Measurements from ENCODE around the gene LRSAM1.

Gene LRSAM1

DNA sequence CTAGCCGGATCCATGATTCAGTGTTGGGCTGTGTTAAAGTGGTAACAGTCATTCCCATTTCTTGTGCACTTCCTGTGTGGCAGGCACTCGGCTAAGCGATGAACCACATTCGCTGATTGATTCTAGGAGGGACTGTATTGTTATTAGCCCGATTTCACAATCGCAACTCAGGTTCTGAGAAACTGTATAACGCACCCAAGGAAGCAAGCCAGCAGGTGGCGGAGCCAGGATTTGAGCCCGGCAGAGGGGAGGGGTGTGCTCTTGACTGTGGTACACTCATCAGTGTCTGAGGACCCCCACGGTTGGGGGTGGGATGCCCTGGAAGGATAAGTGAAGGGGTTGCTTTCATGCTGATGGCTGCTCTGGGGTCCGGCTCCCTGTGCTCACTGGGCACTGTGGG lies 34.7 kb downstream of the LRSAM1 start:
- Histone ChIP-seq H3K4me3 (ENCODE audit: insufficient read depth, low read depth, low read length) (no peak overlapping the region), H3K9me3 (ENCODE audit: control insufficient read depth, low read length) (no peaks in the 10 kb centered on the region), H3K27ac (ENCODE audit: insufficient read depth, low read depth, low read length, poor library complexity, severe bottlenecking) (no peak overlapping the region), H3K4me1 (ENCODE audit: control insufficient read depth, insufficient read depth, low read length) (no peaks in the 10 kb centered on the region), H3K27me3 (ENCODE audit: control insufficient read depth, insufficient read depth, low read length, poor library complexity, severe bottlenecking) (no peaks in the 10 kb centered on the region), H3K36me3 (ENCODE audit: control insufficient read depth, insufficient read depth, low read length) (no peaks in the 10 kb centered on the region)
- WGBS, 2 experiments, result 91% methylated on average over 11 of the region's 11 CpGs

- H3K36me3 ChIP-seq (ENCODE audit: control insufficient read depth, insufficient read depth, low read length), result no peaks in the 10 kb centered on the region
- no peaks in the 10 kb centered on the region for H3K4me1 ChIP-seq (ENCODE audit: control insufficient read depth, insufficient read depth, low read length)
- no peak overlapping the region for H3K27ac ChIP-seq (ENCODE audit: insufficient read depth, low read depth, low read length, poor library complexity, severe bottlenecking)
- 87 to 89% methylated on average over 7 to 8 of the region's 8 CpGs for WGBS, 2 experiments
- H3K9me3 ChIP-seq (ENCODE audit: control insufficient read depth, low read length), result no peaks in the 10 kb centered on the region
- no peaks in the 10 kb centered on the region for H3K27me3 ChIP-seq (ENCODE audit: control insufficient read depth, insufficient read depth, low read length, poor library complexity, severe bottlenecking)
- no peak overlapping the region for H3K4me3 ChIP-seq (ENCODE audit: insufficient read depth, low read depth, low read length)
Measured at GRCh38 chr9:127488946-127489345, 37.6 kb downstream of the LRSAM1 start.

- Histone ChIP-seq H3K4me3 (ENCODE audit: insufficient read depth, low read depth, low read length) (no peak overlapping the region), H3K9me3 (ENCODE audit: control insufficient read depth, low read length) (no peaks in the 10 kb centered on the region), H3K36me3 (ENCODE audit: control insufficient read depth, insufficient read depth, low read length) (no peaks in the 10 kb centered on the region), H3K4me1 (ENCODE audit: control insufficient read depth, insufficient read depth, low read length) (no peaks in the 10 kb centered on the region), H3K27ac (ENCODE audit: insufficient read depth, low read depth, low read length, poor library complexity, severe bottlenecking) (no peak overlapping the region), H3K27me3 (ENCODE audit: control insufficient read depth, insufficient read depth, low read length, poor library complexity, severe bottlenecking) (no peaks in the 10 kb centered on the region)
- 54 to 57% methylated on average over 22 of the region's 22 CpGs for WGBS, 2 experiments
Measured at GRCh38 chr9:127489471-127490115, 38.3 kb downstream of the LRSAM1 start.

DNA sequence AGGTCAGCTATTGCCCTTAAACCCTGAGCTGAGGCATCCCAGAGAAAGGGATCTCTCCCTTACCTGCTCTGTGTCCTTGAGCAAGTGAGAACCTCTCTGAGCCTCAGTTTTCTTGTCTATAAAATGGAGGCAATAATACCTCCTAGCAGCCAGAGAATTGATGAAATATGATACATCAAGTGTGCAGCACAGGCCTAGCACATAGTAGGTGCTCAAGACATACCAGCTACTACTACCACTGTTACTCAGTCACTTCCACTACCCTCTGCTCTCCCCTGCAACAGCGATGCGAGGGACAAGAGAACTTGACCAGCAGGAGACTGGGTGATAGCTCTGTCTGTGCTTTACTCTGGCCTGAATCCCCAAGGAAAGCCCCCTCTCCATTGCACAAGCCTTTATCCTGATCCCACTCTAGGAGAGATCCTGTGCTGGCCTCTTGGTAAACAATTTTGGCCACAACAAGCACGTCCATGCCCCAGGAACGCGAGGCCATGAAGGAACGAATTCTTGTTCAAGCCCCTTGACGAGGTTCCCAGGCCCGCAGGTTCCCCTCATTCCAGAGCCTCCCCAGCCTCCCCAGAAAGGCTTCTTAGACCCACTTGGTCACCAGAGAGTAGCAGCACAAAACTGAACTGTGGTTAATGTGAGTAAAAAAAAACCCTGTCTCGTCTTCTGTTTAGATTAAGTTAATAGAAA lies 39.4 kb downstream of the LRSAM1 start:
- Histone ChIP-seq H3K4me3 (ENCODE audit: insufficient read depth, low read depth, low read length) (no peak overlapping the region), H3K27me3 (ENCODE audit: control insufficient read depth, insufficient read depth, low read length, poor library complexity, severe bottlenecking) (no peaks in the 10 kb centered on the region), H3K4me1 (ENCODE audit: control insufficient read depth, insufficient read depth, low read length) (no peaks in the 10 kb centered on the region), H3K9me3 (ENCODE audit: control insufficient read depth, low read length) (no peaks in the 10 kb centered on the region), H3K27ac (ENCODE audit: insufficient read depth, low read depth, low read length, poor library complexity, severe bottlenecking) (no peak overlapping the region), H3K36me3 (ENCODE audit: control insufficient read depth, insufficient read depth, low read length) (no peaks in the 10 kb centered on the region)
- WGBS, 2 experiments, result 95% methylated on average over 9 of the region's 9 CpGs

DNA sequence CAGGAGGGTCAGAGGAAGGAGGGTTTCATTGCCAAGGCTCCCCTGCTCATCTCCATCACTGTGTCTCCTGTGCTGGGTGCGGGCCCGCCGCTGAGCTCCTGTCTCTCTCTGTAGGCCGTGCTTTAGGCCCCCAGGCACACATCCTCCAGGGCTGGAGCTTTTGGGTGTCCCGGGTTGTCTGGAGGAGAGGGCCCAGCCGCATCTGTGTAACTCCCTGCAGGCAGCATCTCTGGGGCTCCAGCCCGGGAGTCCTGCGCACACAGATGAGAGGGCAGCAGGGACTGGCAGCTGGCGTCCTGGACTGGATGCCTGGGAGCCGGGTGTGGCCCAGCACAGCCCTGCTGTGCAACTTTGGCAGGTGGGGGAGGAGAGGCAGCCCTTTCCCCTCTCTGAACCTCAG lies 40.2 kb downstream of the LRSAM1 start:
- Histone ChIP-seq H3K4me3 (ENCODE audit: insufficient read depth, low read depth, low read length) (no peak overlapping the region), H3K4me1 (ENCODE audit: control insufficient read depth, insufficient read depth, low read length) (no peaks in the 10 kb centered on the region), H3K36me3 (ENCODE audit: control insufficient read depth, insufficient read depth, low read length) (no peaks in the 10 kb centered on the region), H3K27ac (ENCODE audit: insufficient read depth, low read depth, low read length, poor library complexity, severe bottlenecking) (no peak overlapping the region), H3K27me3 (ENCODE audit: control insufficient read depth, insufficient read depth, low read length, poor library complexity, severe bottlenecking) (no peaks in the 10 kb centered on the region), H3K9me3 (ENCODE audit: control insufficient read depth, low read length) (no peaks in the 10 kb centered on the region)
- 93 to 95% methylated on average over 10 of the region's 10 CpGs for WGBS, 2 experiments

DNA sequence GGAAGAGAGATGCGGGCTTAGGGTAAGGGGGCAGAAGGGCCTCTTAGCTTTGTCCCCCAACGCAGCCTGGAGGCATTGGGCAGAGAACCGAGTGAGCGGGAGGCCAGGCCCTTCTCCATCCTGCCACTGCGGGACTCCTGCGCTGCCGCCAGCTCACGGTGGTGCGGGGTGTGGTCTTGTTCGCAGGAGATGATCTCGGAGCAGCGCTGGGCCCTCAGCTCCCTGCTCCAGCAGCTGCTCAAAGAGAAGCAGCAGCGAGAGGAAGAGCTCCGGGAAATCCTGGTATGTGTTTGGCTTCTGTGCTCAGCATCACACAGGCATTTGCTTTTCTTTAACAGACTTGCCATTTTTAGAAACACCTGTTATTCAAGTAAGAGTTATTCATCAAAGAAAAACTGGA lies 41.3 kb downstream of the LRSAM1 start:
- H3K9me3 ChIP-seq (ENCODE audit: control insufficient read depth, low read length), result no peaks in the 10 kb centered on the region
- H3K4me1 ChIP-seq (ENCODE audit: control insufficient read depth, insufficient read depth, low read length), result no peaks in the 10 kb centered on the region
- H3K27ac ChIP-seq (ENCODE audit: insufficient read depth, low read depth, low read length, poor library complexity, severe bottlenecking), result no peak overlapping the region
- no peak overlapping the region for H3K4me3 ChIP-seq (ENCODE audit: insufficient read depth, low read depth, low read length)
- H3K27me3 ChIP-seq (ENCODE audit: control insufficient read depth, insufficient read depth, low read length, poor library complexity, severe bottlenecking), result no peaks in the 10 kb centered on the region
- H3K36me3 ChIP-seq (ENCODE audit: control insufficient read depth, insufficient read depth, low read length), result no peaks in the 10 kb centered on the region
- WGBS, 2 experiments, result 81 to 83% methylated on average over 14 of the region's 14 CpGs

GRCh38 chr9:127493592-127494303 lies 42.4 kb downstream of the LRSAM1 start:
- H3K9me3 ChIP-seq (ENCODE audit: control insufficient read depth, low read length), result no peaks in the 10 kb centered on the region
- H3K27me3 ChIP-seq (ENCODE audit: control insufficient read depth, insufficient read depth, low read length, poor library complexity, severe bottlenecking), result no peaks in the 10 kb centered on the region
- no peaks in the 10 kb centered on the region for H3K4me1 ChIP-seq (ENCODE audit: control insufficient read depth, insufficient read depth, low read length)
- no peak overlapping the region for H3K27ac ChIP-seq (ENCODE audit: insufficient read depth, low read depth, low read length, poor library complexity, severe bottlenecking)
- no peaks in the 10 kb centered on the region for H3K36me3 ChIP-seq (ENCODE audit: control insufficient read depth, insufficient read depth, low read length)
- 91% methylated on average over 22 of the region's 22 CpGs for WGBS, 2 experiments
- H3K4me3 ChIP-seq (ENCODE audit: insufficient read depth, low read depth, low read length), result no peak overlapping the region

- H3K27me3 ChIP-seq (ENCODE audit: control insufficient read depth, insufficient read depth, low read length, poor library complexity, severe bottlenecking), result no peaks in the 10 kb centered on the region
- H3K27ac ChIP-seq (ENCODE audit: insufficient read depth, low read depth, low read length, poor library complexity, severe bottlenecking), result no peak overlapping the region
- H3K4me3 ChIP-seq (ENCODE audit: insufficient read depth, low read depth, low read length), result no peak overlapping the region
- H3K4me1 ChIP-seq (ENCODE audit: control insufficient read depth, insufficient read depth, low read length), result no peaks in the 10 kb centered on the region
- no peaks in the 10 kb centered on the region for H3K9me3 ChIP-seq (ENCODE audit: control insufficient read depth, low read length)
- 94% methylated on average over 9 of the region's 9 CpGs for WGBS, 2 experiments
- H3K36me3 ChIP-seq (ENCODE audit: control insufficient read depth, insufficient read depth, low read length), result no peaks in the 10 kb centered on the region
Measured at GRCh38 chr9:127494304-127494702, 43.0 kb downstream of the LRSAM1 start.

DNA sequence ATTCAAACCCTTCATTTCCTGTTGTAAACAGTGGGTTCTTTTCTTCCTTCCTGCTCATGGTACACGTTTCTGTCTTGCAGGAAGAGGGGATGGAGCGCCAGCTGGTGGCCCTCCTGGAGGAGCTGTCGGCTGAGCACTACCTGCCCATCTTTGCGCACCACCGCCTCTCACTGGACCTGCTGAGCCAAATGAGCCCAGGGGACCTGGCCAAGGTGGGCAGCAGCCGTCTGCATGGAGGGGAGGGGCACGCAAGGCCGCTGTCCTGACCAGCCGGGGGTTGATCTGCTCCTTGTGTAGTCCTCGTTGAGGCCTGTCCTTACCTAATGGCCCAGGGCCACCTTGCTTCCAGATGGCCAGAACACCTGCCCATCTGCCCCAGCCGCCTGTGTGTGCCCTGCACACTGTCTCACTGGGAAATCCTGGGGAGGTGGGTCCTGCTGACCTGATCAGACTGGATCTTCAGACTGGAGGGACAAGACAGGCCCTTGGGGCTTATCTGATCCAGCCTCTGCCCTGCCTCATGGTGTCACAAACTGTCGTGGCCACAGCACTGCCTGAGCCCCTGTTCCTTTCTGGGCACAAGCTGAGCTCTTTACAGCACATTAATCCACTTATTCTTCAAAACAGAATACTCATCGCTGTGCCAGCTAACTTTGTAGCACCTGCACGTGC lies 44.7 kb downstream of the LRSAM1 start:
- 93 to 94% methylated on average over 14 of the region's 14 CpGs for WGBS, 2 experiments
- no peaks in the 10 kb centered on the region for H3K36me3 ChIP-seq (ENCODE audit: control insufficient read depth, insufficient read depth, low read length)
- H3K27ac ChIP-seq (ENCODE audit: insufficient read depth, low read depth, low read length, poor library complexity, severe bottlenecking), result no peak overlapping the region
- no peaks in the 10 kb centered on the region for H3K9me3 ChIP-seq (ENCODE audit: control insufficient read depth, low read length)
- H3K4me3 ChIP-seq (ENCODE audit: insufficient read depth, low read depth, low read length), result no peak overlapping the region
- H3K4me1 ChIP-seq (ENCODE audit: control insufficient read depth, insufficient read depth, low read length), result peaks cover 7% of the 10 kb centered on the region
- H3K27me3 ChIP-seq (ENCODE audit: control insufficient read depth, insufficient read depth, low read length, poor library complexity, severe bottlenecking), result no peaks in the 10 kb centered on the region

GRCh38 chr9:127496974-127497373 lies 45.7 kb downstream of the LRSAM1 start:
- H3K27ac ChIP-seq (ENCODE audit: insufficient read depth, low read depth, low read length, poor library complexity, severe bottlenecking), result no peak overlapping the region
- peaks cover 7% of the 10 kb centered on the region for H3K4me1 ChIP-seq (ENCODE audit: control insufficient read depth, insufficient read depth, low read length)
- H3K9me3 ChIP-seq (ENCODE audit: control insufficient read depth, low read length), result no peaks in the 10 kb centered on the region
- WGBS, 2 experiments, result 94 to 95% methylated on average over 12 of the region's 12 CpGs
- H3K27me3 ChIP-seq (ENCODE audit: control insufficient read depth, insufficient read depth, low read length, poor library complexity, severe bottlenecking), result no peaks in the 10 kb centered on the region
- no peaks in the 10 kb centered on the region for H3K36me3 ChIP-seq (ENCODE audit: control insufficient read depth, insufficient read depth, low read length)
- H3K4me3 ChIP-seq (ENCODE audit: insufficient read depth, low read depth, low read length), result no peak overlapping the region
